GM13976 (cell line): ENCODE measurements around the gene SMIM27.
"Not testable (repeated sequence)": the region's sequence is repeated elsewhere in the genome, so short reads cannot be mapped to it uniquely, and the experiment has no call there.

Experiments
- DNase-seq: peaks from one replicate; pipeline ENCODE4 v3.0.0; 2012; ENCODE audit warnings: low spot score
- CTCF ChIP-seq: IDR thresholded peaks from 2 replicates; pipeline ENCODE4 v1.5.1; 2012; ENCODE audit warnings: borderline replicate concordance, mild to moderate bottlenecking; ENCODE audit not compliant: insufficient read depth; ENCODE audit errors: extremely low read depth, missing control alignments, control extremely low read depth
- in situ Hi-C: fragments of 300-500 bp; cut with MboI; formaldehyde crosslinking; loops from one replicate; pipeline ENCODE4 v1.12.0; 2022; ENCODE audit warnings: low sequenced_read_pairs, mixed read lengths, inconsistent platforms; ENCODE audit not compliant: unreplicated experiment

Gene SMIM27

DNA sequence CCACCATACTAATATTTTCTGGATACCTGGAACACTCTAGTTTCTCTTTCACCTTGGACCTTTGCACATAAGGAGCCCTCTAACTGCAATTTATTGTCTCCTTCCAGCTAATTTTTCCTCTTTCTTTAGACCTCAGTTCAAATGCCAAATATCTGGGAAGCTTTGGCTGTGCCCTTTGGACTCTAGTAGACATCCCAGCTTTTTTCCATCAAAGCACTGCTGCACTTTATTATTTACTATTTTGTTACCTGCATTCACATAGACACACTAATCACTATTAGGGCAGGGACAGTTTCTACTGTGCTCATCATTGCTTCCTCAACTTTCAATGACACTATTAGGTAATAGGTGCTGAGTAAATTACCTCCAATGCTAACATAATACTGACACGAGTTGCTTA lies 28.2 kb upstream of the SMIM27 start:
- in situ Hi-C loops = no loop called here
- DNase-seq = no peak
- no peak for TF ChIP-seq CTCF

GRCh38 chr9:32524558-32524891 lies 27.6 kb upstream of the SMIM27 start:
- in situ Hi-C loops, DNase-seq: not testable (repeated sequence)

DNA sequence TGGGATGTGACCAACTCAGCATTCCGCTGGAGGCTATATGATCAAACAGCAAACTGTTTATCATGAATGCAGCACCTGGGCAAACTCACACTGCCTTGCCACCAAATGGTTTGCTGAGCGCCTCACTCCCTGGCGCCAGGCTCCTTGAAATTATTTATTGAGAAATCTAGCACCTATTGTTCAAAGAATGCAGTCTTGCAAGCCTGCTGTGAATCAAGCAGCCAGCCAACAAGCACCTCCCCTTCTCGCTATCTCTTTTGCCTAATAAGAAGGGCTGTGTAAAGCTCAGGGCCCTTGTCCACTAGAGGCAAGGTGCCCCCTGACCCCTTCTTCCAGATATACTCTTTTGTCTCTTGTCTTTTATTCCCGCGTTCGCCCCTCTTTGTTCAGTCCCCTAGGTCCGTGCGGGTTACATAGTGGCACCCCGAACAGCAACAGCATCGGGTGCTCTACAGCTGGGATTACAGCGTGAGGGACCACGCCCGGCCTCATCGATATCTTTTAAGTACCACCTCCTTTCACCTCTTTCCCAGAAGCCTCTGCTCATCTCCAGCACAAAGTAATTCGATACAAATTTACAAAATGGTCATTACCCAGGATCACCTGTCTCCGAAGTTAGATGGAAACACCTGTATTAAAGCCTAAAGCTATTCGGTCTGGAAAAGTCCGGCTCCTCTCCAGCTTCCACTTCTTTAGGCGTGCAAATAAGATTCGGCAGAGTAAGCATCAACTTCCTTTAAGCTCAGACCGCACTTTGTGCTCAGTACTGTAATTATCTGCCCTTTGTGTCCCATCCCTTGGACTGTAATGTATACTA lies 27.0 kb upstream of the SMIM27 start:
- in situ Hi-C loops = no loop called here
- TF ChIP-seq CTCF = no peak
- no peak for DNase-seq

DNA sequence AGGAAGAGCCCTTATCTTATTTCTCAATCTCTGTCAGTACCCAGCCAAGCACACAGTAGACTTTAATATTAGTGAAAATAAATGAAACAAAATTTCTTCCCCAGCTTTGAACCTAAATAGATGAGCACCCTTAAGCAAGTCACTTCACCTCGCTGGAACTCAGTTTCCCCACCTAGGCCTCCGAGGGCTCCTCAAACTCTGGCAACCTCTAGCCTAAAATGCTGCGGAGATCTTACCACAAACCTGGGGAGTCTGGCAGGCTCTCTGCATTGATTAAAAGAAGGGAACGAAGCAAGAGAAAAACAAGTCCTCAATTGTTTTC lies 26.5 kb upstream of the SMIM27 start:
- DNase-seq = no peak
- no peak for TF ChIP-seq CTCF
- in situ Hi-C loops = no loop called here

DNA sequence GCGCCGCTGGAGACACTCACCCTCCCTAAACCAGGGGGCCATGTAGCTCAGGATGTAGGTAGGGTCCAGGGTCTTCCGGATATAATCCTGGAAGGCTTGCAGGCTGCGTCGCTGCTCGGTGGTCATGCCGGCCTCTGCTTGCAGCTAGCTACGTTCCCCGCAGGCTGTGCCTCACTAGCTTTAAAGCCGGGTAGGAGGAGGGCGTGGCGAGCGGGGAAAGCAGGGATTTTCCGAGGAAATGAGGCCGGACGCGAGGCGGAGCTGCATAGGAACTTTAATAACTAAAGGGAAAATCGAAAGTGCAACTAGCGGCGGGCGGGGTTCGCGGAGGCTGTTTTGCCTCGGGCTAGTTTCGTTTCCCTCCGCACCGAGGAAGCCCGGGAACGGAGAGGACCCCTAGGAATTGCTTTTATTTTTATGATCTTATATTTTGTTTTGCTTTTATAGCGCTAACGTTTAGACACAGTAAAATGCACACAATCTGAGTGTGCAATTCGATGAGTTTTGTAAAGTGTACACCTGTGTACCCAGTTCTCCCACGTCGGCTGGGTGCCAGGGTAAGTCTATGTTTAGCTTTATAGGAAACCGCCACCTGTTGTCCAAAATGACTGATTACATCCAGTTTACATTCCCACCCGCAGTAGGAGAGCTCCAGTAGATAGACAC lies 26.0 kb upstream of the SMIM27 start, which contains the start of gene RIGI:
RIGI (minus strand) TSS at position 156 of the 666 bp plus-strand sequence; CDS start at position 126, 30 bp downstream.
- in situ Hi-C loops = no loop called here
- DNase-seq = peak; percentile 50
- TF ChIP-seq CTCF = no peak

GRCh38 chr9:32526707-32527048 lies 25.4 kb upstream of the SMIM27 start:
- TF ChIP-seq CTCF = no peak
- no peak for DNase-seq
- in situ Hi-C loops = no loop called here

- no peak for DNase-seq
- TF ChIP-seq CTCF = no peak
- in situ Hi-C loops = no loop called here
These were observed 18.8 kb upstream of the SMIM27 start for GRCh38 chr9:32533336-32533735.
